ENCODE data around the gene MARCHF5.

The MARCHF5 gene, protein sequence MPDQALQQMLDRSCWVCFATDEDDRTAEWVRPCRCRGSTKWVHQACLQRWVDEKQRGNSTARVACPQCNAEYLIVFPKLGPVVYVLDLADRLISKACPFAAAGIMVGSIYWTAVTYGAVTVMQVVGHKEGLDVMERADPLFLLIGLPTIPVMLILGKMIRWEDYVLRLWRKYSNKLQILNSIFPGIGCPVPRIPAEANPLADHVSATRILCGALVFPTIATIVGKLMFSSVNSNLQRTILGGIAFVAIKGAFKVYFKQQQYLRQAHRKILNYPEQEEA

DNA sequence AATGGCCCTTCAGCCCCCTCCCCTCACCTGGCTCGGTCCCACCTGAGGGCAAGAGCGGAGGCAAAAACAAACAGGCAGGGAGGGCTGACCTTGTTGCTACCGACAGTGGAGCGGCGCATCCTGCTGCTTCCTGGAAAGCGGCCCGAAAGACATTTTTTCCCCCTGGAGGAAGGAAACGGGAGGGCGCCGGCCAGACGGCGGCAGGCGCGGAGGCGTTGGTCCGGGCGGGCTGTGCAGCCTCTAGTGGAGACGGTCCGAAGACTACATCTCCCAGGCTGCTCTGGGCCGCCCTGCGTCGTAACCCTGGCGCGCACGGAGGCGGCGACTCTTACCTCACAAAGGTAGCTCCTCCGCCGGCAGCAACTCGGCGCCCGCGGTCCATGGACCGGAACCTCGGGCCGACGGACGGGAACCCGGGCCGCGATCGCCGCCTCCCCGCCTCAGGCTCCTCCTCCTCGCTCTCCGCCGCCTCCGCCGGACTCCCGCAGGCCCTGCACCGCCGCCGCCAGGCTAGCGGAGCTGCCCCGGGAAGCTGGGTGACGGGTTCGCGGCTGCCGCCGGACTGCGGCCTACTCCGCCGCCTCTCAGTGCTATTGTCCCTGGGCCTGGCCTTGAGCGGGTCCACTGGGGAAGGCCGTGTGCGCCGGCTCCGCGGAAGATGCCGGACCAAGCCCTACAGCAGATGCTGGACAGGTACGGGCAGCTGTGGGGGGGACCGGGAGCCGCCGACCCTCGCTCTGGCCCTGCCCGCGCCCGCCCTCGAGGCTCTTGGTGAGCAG lies at the start of gene MARCHF5, which contains the start of gene CPEB3:
Gene MARCHF5, plus strand, starts transcription at position 331 of the 779 bp plus-strand sequence. Its CDS starts 328 bp downstream, at position 659.
Gene CPEB3, minus strand, starts transcription at position 242 of the 779 bp plus-strand sequence. CDS start 50,728 bp downstream, outside the sequence.
- DNase-seq = peak; percentile 18

DNA sequence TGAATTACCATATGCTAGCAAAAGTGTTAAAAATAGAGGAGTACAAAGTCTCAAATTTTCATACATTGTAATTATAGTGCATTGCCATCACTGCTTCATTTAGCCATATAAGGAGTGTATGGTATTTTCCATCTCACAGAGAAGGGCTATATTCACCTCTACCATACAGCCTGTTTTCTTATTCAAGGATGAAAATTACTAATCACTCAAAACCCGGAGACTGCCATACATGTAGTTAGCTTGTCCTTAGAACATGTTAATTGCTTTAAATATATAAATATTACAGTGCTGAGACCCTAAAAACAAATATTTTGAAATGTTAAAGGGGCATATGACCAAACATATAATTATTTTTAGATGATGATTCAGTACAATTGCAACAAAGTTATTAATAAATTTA lies 49.5 kb upstream of the MARCHF5 start:
- DNase-seq = no peak

DNA sequence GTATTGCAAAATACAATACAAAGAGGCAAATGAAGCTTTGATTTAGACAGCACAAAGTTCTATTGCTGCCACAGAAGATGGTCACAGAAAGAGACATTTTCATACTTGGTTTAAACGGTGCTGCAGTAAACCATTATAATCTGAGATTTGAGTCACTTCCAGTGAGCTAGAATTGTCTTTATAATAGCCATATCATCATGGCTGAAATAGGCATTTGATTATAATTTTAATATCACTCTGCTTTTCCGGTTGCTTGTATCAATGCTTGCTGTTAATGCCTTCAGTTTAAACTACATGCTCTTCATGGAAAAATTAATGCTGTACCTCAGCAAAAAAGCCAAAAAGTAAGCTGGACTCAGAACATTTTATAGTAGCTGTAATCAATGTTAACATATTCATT lies 48.6 kb upstream of the MARCHF5 start:
- no peak for DNase-seq

DNA sequence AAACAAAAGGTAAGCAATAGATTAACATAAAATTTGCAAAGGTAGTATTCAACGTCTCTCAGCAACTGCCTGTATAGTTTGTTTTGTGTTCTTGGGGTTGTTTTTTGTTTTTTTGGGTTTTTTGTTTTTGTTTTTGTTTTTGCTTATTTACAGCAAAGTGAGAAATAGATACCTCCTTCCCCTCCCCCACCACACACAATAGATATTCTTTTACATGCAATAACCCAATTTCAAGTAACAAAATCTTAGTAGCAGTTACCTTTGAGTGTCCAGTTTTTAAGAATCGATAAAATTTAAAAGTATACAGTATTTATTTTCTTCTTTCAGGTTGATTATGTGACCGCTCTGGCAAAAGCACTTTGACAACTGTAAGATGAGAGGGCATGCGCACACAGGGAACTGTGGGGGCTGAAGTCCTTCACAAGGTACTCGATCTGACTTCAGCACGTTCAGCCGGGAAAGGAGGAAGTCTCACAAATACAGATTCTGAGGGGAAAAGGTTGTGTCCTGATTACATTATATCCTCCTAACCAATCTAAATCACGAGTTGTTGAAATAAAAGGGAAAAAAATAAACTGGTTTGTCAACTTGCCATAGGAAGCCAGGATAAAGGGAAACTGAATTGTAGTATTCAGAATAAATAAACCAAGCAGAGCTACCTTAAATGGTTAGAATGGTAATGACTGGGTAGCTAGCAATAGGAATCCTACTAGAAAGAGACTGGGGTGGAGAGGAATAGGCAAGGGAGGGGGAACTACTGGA lies 47.9 kb upstream of the MARCHF5 start:
- peak; percentile 83 for DNase-seq

DNA sequence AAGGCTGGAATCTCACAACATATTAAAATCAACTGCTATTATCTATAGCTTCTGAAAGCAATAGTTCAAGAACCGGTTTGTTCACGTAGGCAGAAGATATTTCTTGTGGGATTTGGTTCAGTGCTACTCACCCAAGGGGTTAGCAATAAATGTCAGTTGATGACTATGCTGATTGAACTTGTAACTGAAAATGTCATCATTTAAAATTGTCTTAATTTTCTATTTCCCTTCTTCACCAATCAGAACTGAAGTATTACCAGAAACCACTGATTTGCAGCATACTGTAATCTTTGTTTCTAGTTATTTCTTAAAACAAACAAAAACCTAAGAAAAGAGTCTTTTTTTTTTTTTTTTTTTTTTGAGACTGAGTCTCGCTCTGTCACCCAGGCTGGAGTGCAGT lies 46.2 kb upstream of the MARCHF5 start:
- DNase-seq = no peak

DNA sequence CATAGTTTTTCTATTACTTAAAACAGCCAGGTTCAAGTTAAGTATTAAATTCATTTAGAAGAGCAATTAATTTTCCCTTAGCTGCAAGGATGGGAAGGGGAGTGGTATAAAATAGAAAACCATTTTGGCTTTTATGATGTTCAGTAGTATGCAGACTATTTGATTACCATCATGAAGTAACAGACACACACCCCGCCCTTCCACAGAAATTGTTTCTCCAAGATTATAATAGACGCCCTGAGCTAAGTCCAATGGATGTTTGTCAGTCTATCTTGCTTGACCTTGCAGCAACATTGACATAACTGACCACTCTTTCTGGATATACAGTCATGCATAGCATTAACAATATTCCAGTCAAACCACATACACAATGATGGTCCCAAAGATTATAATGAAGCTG lies 42.4 kb upstream of the MARCHF5 start:
- no peak for DNase-seq

DNA sequence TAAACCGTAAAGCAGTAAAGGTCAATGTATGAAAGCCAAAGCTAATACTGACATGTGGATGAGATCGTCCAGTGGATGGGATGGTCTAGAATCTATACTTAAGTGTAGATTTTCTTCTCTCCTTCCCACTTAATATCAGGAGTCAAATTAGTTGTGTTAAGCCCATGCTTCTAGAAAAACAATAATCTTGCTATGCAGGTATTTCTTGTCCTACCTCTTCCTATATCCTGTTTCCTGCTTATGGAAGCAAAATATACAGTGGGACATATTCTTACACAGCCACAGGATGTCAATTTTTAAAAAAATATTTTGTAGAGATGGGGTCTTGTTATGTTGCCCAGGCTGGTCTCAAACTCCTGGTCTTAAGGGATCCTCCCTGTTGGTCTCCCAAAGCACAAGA lies 27.6 kb upstream of the MARCHF5 start:
- no peak for DNase-seq

DNA sequence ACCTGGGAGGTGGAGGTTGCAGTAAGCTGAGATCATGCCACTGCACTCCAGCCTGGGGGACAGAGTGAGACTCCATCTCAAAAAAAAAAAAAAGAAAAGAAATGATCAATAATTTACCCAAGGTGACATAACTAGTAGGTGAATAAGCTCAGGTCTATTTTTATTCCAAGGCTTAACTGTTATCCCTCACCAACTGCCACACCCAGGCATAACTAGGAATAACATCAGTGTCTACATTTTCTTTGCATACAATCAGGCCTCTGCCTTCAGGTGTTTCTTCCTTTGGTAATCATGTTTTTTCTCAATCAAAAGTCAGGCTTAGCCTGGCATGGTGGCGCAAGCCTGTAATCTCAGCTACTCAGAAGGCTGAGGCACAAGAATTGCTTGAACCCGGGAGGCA lies 26.7 kb upstream of the MARCHF5 start:
- DNase-seq = no peak

DNA sequence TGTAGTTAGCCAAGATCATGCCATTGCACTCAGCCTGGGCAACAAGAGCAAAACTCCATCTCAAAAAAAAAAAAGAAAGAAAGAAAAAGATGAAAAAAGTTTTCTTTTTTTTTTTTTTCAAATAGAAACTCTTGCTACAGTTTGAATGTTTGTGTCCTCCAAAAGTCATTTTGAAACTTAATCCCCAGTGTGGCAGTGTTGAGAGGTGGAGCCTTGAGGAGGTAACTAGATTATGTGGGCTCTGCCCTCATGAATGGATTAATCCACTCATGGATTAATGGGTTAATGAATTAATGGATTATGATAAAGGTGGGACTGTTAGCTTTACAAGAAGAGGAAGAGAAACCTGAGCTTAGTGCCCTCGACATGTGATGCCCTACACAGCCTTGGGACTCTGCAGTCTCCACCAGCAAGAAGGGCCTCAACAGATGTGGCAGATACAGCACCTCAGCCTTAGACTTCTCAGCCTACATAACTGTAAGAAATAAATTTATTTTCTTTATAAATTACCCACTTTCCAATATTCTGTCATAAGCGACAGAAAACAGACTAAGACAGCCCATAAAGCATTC lies 25.2 kb upstream of the MARCHF5 start:
- no peak for DNase-seq

DNA sequence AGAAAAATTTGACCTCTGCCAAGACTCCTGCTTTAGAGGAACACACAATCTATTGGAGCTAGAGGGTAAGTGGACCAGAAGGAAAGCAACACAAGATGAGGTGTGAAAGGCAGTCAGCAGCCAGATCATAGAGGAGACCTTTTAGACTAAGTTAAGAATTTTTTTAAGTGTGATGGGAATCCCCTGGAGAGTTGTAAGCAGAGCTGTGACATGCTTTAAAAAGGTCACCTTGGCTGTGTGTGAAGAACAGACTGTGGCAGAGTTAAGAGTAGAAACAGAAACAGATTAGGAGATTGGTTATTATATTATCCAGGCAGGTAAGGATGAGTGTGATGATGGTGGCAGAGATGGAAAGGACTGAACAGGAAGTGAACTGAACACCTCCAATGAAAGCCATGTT lies 23.6 kb upstream of the MARCHF5 start:
- no peak for DNase-seq

DNA sequence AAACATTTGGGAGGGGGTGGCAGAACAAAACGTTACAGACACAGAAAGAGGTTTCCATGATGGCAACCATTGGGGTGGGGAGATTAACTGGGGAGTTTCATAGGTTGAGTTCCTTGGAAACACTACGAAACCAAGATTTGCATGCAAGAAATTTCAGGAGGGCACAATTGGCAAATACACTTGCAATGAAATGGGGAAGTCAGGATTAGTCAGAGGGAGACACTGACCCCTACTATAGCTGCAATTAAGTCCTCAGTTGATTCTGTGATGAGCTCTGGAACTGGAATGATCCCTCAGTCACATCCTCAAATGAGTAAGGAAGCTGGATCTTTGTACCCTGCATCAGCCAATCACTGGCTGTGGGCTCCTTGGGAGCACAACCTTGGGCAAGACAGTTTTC lies 22.2 kb upstream of the MARCHF5 start:
- no peak for DNase-seq

DNA sequence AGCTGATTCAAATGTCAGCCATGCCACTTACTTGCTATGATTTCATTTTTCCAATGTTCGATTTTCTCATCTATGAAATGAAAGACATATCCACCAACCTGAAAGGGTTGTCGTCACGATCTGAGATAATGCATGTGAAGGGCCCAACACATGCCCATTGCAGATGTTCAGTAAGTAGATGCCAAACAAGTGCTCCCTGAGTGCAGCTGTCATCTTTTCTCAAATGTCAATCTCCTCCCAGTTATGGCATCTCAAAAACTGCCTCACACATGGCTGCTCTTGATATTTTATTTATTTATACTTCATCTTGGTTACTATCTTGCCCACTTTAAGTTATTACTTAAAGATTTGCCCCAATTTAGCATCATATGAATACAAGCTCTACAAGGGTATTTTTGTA lies 16.9 kb upstream of the MARCHF5 start:
- no peak for DNase-seq

DNA sequence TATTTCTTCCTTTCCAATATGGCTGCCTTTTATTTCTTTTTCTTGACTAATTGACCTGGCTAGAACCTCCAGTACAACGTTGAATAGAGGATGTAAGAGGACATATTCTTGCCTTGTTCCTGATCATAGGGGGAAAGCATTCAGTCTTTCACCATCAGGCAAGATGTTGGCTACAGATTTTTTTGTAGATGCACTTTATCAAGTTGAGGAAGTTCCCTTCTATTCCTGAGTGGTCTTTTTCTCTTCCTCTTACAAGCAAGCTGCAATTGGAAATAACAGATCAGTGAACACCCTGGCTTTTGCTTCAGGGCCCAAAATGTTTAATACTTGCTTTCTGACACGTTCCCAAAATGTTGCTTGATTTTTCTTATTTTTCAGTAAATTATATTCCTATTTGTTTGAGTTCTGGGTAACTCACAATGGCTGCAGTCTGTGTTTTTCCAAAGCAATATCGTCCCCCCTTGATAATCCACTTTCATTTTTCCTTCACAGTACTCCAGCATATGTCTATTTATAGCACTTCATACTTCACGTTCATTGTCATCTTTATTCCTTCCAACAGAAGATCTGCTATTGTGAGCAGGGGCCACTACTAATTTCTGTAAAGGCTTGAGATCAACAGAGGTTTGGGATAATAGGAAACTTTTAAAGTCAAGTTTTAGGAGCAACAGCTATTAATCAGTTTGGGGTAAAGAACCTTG lies 11.8 kb upstream of the MARCHF5 start:
- DNase-seq = no peak

DNA sequence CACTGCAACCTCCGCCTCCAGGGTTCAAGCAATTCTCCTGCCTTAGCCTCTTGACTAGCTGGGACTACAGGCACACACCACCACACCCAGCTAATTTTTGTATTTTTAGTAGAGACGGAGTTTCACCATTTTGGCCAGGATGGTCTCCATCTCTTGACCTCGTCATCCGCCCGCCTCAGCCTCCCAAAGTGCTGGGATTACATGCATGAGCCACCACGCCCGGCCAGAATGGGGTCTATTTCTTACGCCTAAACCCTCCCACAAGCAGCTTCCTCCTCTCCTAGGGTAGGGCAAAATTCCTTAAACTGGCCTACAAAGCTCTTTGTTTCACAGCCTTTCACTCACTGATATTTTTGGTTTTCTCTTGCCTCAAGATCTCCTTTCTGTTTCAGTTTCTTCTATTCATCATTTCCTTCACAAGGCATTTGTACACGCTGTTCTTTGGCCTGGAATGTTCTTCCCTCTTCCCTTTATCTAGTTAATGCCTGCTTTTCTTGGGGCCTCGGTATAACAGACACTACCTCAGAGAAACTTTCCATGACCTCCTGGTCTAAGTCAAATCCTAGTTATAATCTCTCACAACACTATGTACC lies 6.8 kb upstream of the MARCHF5 start:
- DNase-seq = no peak

DNA sequence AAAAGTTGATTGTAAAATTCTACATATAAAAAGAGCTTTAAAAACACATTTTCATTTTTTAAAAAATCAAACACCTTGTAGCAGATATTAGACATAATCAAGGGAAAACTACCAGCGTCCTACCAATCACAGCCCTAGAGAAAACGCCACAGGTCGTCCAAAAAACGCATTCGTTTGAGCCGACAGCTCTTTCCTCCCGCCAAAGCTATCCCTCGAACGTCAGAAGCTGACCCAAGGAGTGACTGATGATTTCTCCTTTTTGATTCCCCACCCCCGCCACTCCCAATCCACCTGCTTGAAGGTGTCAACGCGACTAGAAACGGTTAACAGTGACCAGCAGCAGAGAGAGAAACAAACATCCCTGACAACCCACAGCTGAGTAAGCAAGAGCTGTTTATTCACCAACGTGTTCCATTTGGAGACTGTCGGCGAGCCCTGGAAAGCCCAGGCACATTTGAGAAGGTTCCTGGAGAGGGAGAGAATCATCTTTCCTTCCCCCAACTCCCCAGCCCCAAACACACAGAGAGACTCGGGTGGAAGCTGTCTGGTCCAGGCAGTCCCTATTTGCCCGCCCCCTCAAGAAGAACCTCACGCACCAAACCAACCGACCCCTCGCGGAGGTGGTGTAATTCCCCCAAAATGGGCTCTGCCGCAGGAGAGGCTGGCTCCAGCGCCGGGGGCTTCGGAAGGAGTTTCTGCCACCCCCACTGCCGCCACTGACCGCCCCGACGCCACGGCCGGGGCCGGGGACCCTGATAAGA lies 711 bp upstream of the MARCHF5 start:
- DNase-seq = peak; percentile 41

DNA sequence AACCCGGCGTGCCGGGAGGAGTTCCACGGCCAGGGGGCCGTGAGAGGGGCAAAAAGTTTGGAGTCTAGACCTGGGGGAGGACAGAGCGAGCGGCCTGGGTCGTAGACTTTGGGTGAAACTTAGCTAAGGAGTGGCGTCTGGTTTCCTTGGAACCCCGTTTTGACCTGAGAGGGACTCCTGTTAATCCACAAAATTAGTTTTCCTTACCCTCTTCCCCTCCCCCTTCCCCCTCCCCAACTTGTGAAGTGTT lies 574 bp downstream of the MARCHF5 start:
- no peak for DNase-seq

DNA sequence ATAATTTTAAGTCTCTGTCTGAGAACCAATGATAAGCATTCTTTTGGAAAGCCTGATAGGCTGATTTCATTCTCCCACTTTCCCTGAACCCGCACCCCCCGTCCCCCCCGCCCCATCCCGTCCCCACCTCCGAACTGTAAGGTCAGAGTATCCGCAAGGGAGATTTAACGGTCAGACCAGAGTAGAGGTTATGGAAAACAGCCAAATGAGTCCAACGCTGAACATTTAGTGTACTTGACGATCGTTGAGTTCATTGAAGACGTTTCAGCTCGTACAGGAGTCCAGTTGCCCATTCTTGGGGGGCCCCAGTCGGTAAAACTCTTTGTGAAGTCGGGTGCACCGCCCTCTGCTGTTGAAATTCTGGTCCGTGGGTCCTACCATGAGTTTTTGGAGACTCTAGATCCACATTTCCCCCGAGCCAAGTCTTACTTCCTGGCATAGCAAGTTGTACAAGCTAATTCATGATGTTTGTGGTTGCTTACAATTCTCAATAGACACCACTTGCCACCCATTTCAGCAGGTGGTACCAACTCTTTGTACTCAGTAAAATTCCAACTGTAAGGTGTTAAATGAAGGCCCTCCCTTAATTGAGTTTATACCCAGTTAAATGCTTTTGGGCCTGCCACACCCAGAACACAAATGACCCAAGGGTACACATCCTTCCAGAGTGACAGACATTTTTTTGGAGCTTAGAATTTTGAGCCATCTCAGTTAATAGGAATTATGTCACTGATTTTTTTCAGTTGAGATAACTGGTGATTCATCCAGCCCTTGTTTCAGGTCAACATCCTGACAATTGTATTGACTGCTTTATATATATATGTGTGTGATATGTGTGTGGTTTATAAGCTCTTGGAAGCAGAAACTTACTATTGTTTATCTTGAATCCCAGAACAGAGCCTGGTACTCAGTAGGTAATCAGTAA lies 1.2 kb downstream of the MARCHF5 start:
- DNase-seq = no peak

DNA sequence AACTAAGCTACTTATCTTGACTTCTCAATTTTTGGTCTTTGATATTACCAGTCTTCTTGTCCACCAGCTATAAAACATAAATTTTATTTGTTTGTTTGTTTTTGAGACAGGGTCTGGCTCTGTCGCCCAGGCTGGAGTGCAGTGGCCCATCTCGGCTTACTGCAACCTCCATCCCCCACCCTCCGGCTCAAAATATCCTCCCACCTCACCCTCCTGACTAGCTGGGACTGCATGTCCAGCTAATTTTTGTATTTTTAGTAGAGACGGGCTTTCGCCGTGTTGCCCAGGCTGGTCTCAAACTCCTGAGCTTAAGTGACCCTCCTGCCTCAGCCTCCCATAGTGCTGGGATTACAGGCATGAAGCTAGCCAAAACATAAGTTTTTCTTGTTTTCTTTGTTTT lies 7.5 kb downstream of the MARCHF5 start:
- no peak for DNase-seq

DNA sequence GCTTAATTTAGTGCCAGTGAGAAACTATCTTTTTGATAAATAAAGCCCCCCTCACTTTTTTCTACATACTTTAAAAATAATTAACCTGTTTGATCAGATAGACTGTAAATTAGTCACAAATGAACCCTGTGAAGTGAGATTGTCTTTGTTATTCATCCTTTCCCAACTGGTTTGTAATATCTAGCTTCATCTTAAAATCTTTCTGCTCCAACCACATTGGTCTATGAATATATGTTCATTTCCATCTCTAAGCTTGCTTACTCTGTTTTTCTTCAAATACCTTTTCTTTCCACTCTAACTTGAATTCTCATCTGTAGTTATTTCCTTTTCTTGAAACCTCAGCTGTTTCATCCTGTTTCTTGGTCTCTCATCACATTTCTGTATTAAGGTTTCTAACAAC lies 12.1 kb downstream of the MARCHF5 start:
- no peak for DNase-seq

DNA sequence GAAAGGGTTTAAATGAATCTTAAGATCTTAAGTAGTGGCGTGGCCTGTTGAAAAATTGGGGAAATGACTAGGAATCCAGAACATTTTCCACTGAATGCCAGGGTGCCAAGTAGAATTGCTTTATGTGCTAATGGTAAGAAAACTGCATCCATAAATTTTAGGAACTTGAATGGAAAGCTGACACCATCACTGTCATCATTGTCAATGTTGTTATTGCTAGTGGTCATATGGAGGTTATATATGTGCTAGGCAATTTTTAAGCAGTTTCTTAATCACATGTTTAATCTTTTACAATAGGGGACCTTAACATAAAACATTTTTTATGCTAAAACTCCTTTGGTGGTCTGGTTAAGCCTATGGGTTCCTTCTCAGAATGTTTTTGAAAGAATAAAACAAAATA lies 13.1 kb downstream of the MARCHF5 start:
- no peak for DNase-seq

All from NCI-H2029 treated with DMSO at 0.1 percent for 48 hours (cell line).